ENCODE measurements around the gene TANK. TPM values are rescaled to one million over a fixed set of nuclear protein-coding genes. Genes with fewer than 3 reads are reported as not detected.
"Not testable (repeated sequence)": the region's sequence is repeated elsewhere in the genome, so short reads cannot be mapped to it uniquely, and the experiment has no call there.

TANK gene
- total and polyA plus RNA-seq, 2 donors (not counting 3 experiments of a cell fraction or from before 2014, with no cell fraction given), result 33.3 to 83.2 TPM

DNA sequence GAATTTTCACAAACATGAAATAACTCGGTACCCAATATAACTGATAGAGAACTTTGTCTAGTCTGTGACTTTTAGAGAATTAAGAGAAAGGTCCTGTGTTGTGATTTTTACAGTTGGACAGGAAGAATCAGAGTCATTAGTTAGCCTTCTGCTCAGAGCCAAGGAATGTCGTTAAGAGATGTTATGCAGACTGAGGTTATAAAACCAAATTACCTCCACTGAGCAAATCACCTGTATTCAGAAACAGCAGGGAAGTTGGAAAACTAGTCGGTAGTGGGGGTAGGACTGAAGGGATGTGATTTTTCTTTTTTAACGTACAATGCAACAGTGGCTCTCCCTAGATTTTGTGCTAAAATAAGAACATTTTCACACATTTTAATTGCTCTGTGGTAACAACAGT is 18.5 kb downstream of the TANK start:
- no peaks in the 10 kb centered on the region for H3K9me1 ChIP-seq (replicated peaks; ENCODE audit: control insufficient read depth, extremely low read depth, insufficient read depth, low read length)
- intact Hi-C loops (cut with micrococcal nuclease), result no loop called here
- H3K9me3 ChIP-seq (replicated peaks; ENCODE audit: control insufficient read depth, insufficient read depth, low read length), result no peaks in the 10 kb centered on the region
- TF ChIP-seq POLR2A (IDR thresholded peaks at IDR 0.05; ENCODE audit: low read depth, low read length), result no peak
- peaks cover 10 to 23% of the 10 kb centered on the region in 2 experiments for H3K36me3 ChIP-seq (ENCODE audit: control insufficient read depth in 2 of 2, extremely low read depth in 1 of 2, insufficient read depth in 2 of 2, low read length in 2 of 2)
- no peak for FAIRE-seq
- no peak overlapping the region for H3K9ac ChIP-seq (replicated peaks; ENCODE audit: extremely low read depth, insufficient read depth, low read length)
- ChIA-PET CTCF (no interaction called here), POLR2A (no interaction called here)
- H3K27ac ChIP-seq (ENCODE audit: insufficient read depth, low read depth, low read length), result no peak overlapping the region
- dilution Hi-C loops (cut with MboI; ENCODE audit: extremely low pct_ligation_motif_present, low sequenced_read_pairs), result no loop called here
- H3K79me2 ChIP-seq (ENCODE audit: control insufficient read depth, insufficient read depth, low read length), result peaks cover 12% of the 10 kb centered on the region
- no TSS peak for BruUV-seq (replicated peaks)
- no peak overlapping the region for H2AFZ ChIP-seq (ENCODE audit: low read depth, low read length)
- H3K27me3 ChIP-seq (ENCODE audit: control insufficient read depth in 2 of 2, insufficient read depth in 2 of 2, low read length in 2 of 2), result no peaks in the 10 kb centered on the region
- H3K4me2 ChIP-seq (ENCODE audit: insufficient read depth, low read length), result no peak overlapping the region
- H4K20me1 ChIP-seq (replicated peaks; ENCODE audit: control insufficient read depth, extremely low read depth, insufficient read depth, low read length), result no peaks in the 10 kb centered on the region
- no peak overlapping the region for H3K4me3 ChIP-seq (replicated peaks in 1 of 3; ENCODE audit: insufficient read depth in 1 of 3, low read depth in 1 of 3, low read length in 3 of 3)
- H3K4me1 ChIP-seq (ENCODE audit: control insufficient read depth, extremely low read depth, insufficient read depth, low read length), result no peaks in the 10 kb centered on the region
- no peak for DNase-seq (ENCODE audit: low read depth, low spot score)

DNA sequence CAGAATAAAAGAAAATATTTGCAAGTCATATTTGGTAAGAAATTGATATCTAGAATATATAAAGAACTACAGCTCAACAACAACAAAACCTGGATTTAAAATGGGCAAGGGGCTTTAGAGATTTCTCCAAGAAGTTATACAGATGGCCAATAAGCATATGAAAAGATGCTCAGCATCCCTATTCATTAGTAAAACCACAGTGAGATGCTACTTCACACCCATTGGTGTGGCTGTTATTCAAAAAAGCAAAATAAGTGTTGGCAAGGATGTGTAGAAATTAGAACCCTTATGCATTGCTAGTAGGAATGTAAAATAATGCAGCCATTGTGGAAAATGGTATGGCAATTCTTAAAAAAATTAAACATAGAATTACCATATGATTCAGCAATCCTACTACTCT is 29.8 kb downstream of the TANK start:
- peaks cover 2% of the 10 kb centered on the region for H3K9me1 ChIP-seq (replicated peaks; ENCODE audit: control insufficient read depth, extremely low read depth, insufficient read depth, low read length)
- ChIA-PET CTCF (no interaction called here), POLR2A (no interaction called here)
- peaks cover 0 to 8% of the 10 kb centered on the region in 2 experiments for H3K36me3 ChIP-seq (ENCODE audit: control insufficient read depth in 2 of 2, extremely low read depth in 1 of 2, insufficient read depth in 2 of 2, low read length in 2 of 2)
- H2AFZ ChIP-seq (ENCODE audit: low read depth, low read length), result no peak overlapping the region
- no peak overlapping the region for H3K27ac ChIP-seq (ENCODE audit: insufficient read depth, low read depth, low read length)
- DNase-seq (ENCODE audit: low read depth, low spot score) (no peak), FAIRE-seq (no peak)
- intact Hi-C loops (cut with micrococcal nuclease), result no loop called here
- H3K9me3 ChIP-seq (replicated peaks; ENCODE audit: control insufficient read depth, insufficient read depth, low read length), result no peaks in the 10 kb centered on the region
- no peak overlapping the region for H3K4me3 ChIP-seq (replicated peaks in 1 of 3; ENCODE audit: insufficient read depth in 1 of 3, low read depth in 1 of 3, low read length in 3 of 3)
- no peak overlapping the region for H3K4me2 ChIP-seq (ENCODE audit: insufficient read depth, low read length)
- no TSS peak for BruUV-seq (replicated peaks)
- no peak overlapping the region for H3K9ac ChIP-seq (replicated peaks; ENCODE audit: extremely low read depth, insufficient read depth, low read length)
- H4K20me1 ChIP-seq (replicated peaks; ENCODE audit: control insufficient read depth, extremely low read depth, insufficient read depth, low read length), result no peaks in the 10 kb centered on the region
- dilution Hi-C loops (cut with MboI; ENCODE audit: extremely low pct_ligation_motif_present, low sequenced_read_pairs), result no loop called here
- no peaks in the 10 kb centered on the region for H3K27me3 ChIP-seq (ENCODE audit: control insufficient read depth in 2 of 2, insufficient read depth in 2 of 2, low read length in 2 of 2)
- H3K4me1 ChIP-seq (ENCODE audit: control insufficient read depth, extremely low read depth, insufficient read depth, low read length), result no peaks in the 10 kb centered on the region
- TF ChIP-seq, protein P1, sequence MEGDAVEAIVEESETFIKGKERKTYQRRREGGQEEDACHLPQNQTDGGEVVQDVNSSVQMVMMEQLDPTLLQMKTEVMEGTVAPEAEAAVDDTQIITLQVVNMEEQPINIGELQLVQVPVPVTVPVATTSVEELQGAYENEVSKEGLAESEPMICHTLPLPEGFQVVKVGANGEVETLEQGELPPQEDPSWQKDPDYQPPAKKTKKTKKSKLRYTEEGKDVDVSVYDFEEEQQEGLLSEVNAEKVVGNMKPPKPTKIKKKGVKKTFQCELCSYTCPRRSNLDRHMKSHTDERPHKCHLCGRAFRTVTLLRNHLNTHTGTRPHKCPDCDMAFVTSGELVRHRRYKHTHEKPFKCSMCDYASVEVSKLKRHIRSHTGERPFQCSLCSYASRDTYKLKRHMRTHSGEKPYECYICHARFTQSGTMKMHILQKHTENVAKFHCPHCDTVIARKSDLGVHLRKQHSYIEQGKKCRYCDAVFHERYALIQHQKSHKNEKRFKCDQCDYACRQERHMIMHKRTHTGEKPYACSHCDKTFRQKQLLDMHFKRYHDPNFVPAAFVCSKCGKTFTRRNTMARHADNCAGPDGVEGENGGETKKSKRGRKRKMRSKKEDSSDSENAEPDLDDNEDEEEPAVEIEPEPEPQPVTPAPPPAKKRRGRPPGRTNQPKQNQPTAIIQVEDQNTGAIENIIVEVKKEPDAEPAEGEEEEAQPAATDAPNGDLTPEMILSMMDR (IDR thresholded peaks at IDR 0.05; ENCODE audit: extremely low read depth in 1 of 2, insufficient read depth in 1 of 2, low read depth in 1 of 2, low read length in 2 of 2), result no peak
- no peak for TF ChIP-seq MYC (IDR thresholded peaks at IDR 0.05; ENCODE audit: low read depth, low read length)
- no peak for TF ChIP-seq GATA2 (IDR thresholded peaks at IDR 0.05; ENCODE audit: insufficient read depth, insufficient read length, low read depth, low read length)
- no peak for TF ChIP-seq JUN (IDR thresholded peaks at IDR 0.05; ENCODE audit: borderline replicate concordance, insufficient read depth, insufficient read length, low read depth)
- no peak for TF ChIP-seq POLR2A (IDR thresholded peaks at IDR 0.05; ENCODE audit: low read depth, low read length)
- no peak for TF ChIP-seq EZH2 (IDR thresholded peaks at IDR 0.05; ENCODE audit: borderline replicate concordance, low read depth, low read length, severe bottlenecking)
- TF ChIP-seq POLR2AphosphoS5 (IDR thresholded peaks at IDR 0.05; ENCODE audit: insufficient read depth, low read depth, low read length), result no peak
- no peak for TF ChIP-seq FOS (IDR thresholded peaks at IDR 0.05; ENCODE audit: borderline replicate concordance, insufficient read depth, low read length)
- TF ChIP-seq, protein P2, sequence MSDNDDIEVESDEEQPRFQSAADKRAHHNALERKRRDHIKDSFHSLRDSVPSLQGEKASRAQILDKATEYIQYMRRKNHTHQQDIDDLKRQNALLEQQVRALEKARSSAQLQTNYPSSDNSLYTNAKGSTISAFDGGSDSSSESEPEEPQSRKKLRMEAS (IDR thresholded peaks at IDR 0.05; ENCODE audit: insufficient read depth, insufficient read length), result no peak
- no peaks in the 10 kb centered on the region for H3K79me2 ChIP-seq (ENCODE audit: control insufficient read depth, insufficient read depth, low read length)

DNA sequence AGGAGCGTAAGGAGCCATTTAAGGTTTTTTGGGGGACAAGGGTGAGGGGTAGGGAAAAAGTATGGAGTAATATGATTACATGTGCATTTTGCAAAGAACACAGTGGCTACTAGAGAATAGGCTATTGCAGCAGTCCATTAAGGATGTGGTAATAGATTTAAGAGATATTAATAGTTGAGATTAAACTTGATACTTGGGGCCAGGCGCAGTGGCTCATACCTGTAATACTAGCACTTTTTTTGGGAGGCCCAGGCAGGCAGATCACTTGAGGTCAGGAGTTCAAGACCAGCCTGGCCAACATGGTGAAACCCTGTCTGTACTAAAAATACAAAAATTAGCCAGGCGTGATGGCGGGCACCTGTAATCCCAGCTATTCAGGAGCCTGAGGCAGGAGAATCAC is 35.4 kb downstream of the TANK start:
- intact Hi-C loops (cut with micrococcal nuclease); BruUV-seq (replicated peaks); DNase-seq (ENCODE audit: low read depth, low spot score); H3K9ac ChIP-seq (replicated peaks; ENCODE audit: extremely low read depth, insufficient read depth, low read length); H3K36me3 ChIP-seq (ENCODE audit: control insufficient read depth in 2 of 2, extremely low read depth in 1 of 2, insufficient read depth in 2 of 2, low read length in 2 of 2); H2AFZ ChIP-seq (ENCODE audit: low read depth, low read length); H3K27ac ChIP-seq (ENCODE audit: insufficient read depth, low read depth, low read length); H3K9me1 ChIP-seq (replicated peaks; ENCODE audit: control insufficient read depth, extremely low read depth, insufficient read depth, low read length); H4K20me1 ChIP-seq (replicated peaks; ENCODE audit: control insufficient read depth, extremely low read depth, insufficient read depth, low read length); H3K79me2 ChIP-seq (ENCODE audit: control insufficient read depth, insufficient read depth, low read length); H3K4me2 ChIP-seq (ENCODE audit: insufficient read depth, low read length); H3K27me3 ChIP-seq (ENCODE audit: control insufficient read depth in 2 of 2, insufficient read depth in 2 of 2, low read length in 2 of 2); POLR2A ChIA-PET; FAIRE-seq; H3K9me3 ChIP-seq (replicated peaks; ENCODE audit: control insufficient read depth, insufficient read depth, low read length); H3K4me3 ChIP-seq (replicated peaks in 1 of 3; ENCODE audit: insufficient read depth in 1 of 3, low read depth in 1 of 3, low read length in 3 of 3); dilution Hi-C loops (cut with MboI; ENCODE audit: extremely low pct_ligation_motif_present, low sequenced_read_pairs); H3K4me1 ChIP-seq (ENCODE audit: control insufficient read depth, extremely low read depth, insufficient read depth, low read length): not testable (repeated sequence)
- CTCF ChIA-PET, result interaction anchor here (1.7 kb wide), 1 partner anchor 28 kb away, joined by 6 read pairs; no protein-coding TSS in a partner anchor
